Measurements from ENCODE around the gene SLC25A6. TPM values are rescaled to one million over a fixed set of nuclear protein-coding genes. Genes with fewer than 3 reads are reported as not detected.

The SLC25A6 gene
- total and polyA plus RNA-seq, 3 experiments from 2014 or later = 330 to 469 (median 341) TPM

DNA sequence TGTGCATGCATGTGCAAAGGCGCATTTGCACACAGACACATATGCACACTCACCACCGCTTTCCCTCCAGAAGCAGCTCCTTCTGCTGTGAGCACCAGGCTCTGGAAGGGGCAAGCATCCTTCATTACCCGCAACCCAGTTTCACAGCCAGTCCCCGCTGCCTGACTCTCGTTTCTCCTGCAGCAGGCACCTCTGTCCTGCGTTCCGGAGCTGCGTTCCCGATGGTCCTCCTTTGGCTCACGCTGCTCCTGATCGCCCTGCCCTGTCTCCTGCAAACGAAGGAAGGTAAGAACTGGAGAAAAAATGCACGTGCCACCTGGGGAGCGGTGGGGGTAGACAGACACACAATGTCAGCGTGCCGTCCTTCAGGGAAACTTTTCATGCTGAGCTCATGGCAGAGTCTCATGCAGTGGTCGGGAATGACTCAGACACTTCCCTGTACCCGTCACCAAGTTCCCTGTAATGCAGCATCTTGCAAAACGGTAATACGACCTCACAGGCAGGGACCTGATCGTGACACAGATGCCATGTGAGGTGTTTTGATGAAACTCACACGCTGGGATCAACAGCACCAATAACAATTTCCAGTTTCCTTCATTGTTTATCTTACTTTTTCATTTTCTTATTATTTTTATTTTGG is 50.2 kb downstream of the SLC25A6 start:
- Histone ChIP-seq H3K27me3 (ENCODE audit: insufficient read depth, low read length, poor library complexity, severe bottlenecking) (no peaks in the 10 kb centered on the region), H3K27ac (ENCODE audit: low read depth, low read length) (no peak overlapping the region), H3K4me3 (ENCODE audit: low read length) (no peak overlapping the region), H3K36me3 (ENCODE audit: insufficient read depth, low read length) (no peaks in the 10 kb centered on the region), H3K9me3 (ENCODE audit: low read length) (no peaks in the 10 kb centered on the region), H3K4me1 (ENCODE audit: insufficient read depth, low read length) (no peaks in the 10 kb centered on the region)
- Mint-ChIP-seq H3K9me3 (peaks cover 0 to 17% (median 13%) of the 10 kb centered on the region in 5 donors), H3K27me3 (peaks cover 7 to 20% of the 10 kb centered on the region in 2 donors), H3K27ac (no peak overlapping the region), H3K4me3 (no peak overlapping the region), H3K4me1 (peaks cover 5 to 6% (median 6%) of the 10 kb centered on the region in 3 donors), H3K36me3 (no peaks in the 10 kb centered on the region)
- POLR2A ChIA-PET = no interaction called here
- no peak for DNase-seq
- CTCF ChIA-PET = no interaction called here

GRCh38 chrX:1336948-1337779 is 54.7 kb downstream of the SLC25A6 start:
- H3K4me3 ChIP-seq (ENCODE audit: low read length) = peak overlapping the region; percentile 46
- H3K27me3 ChIP-seq (ENCODE audit: insufficient read depth, low read length, poor library complexity, severe bottlenecking) = no peaks in the 10 kb centered on the region
- CTCF ChIA-PET = no interaction called here
- no peak overlapping the region for H3K27ac ChIP-seq (ENCODE audit: low read depth, low read length)
- H3K4me1 ChIP-seq (ENCODE audit: insufficient read depth, low read length) = no peaks in the 10 kb centered on the region
- POLR2A ChIA-PET = no interaction called here
- no peaks in the 10 kb centered on the region for H3K36me3 Mint-ChIP-seq
- peaks cover 8 to 29% of the 10 kb centered on the region in 2 donors for H3K27me3 Mint-ChIP-seq
- no peak for DNase-seq
- no peaks in the 10 kb centered on the region for H3K36me3 ChIP-seq (ENCODE audit: insufficient read depth, low read length)
- H3K27ac Mint-ChIP-seq = peak overlapping the region in 6 of 8 donors; percentile 18 to 72 (median 42)
- peaks cover 10 to 13% (median 11%) of the 10 kb centered on the region in 3 donors for H3K4me1 Mint-ChIP-seq
- H3K9me3 Mint-ChIP-seq = peaks cover 0 to 20% (median 13%) of the 10 kb centered on the region in 5 donors
- peak overlapping the region; percentile 70 to 88 (median 85) for H3K4me3 Mint-ChIP-seq
- no peaks in the 10 kb centered on the region for H3K9me3 ChIP-seq (ENCODE audit: low read length)

DNA sequence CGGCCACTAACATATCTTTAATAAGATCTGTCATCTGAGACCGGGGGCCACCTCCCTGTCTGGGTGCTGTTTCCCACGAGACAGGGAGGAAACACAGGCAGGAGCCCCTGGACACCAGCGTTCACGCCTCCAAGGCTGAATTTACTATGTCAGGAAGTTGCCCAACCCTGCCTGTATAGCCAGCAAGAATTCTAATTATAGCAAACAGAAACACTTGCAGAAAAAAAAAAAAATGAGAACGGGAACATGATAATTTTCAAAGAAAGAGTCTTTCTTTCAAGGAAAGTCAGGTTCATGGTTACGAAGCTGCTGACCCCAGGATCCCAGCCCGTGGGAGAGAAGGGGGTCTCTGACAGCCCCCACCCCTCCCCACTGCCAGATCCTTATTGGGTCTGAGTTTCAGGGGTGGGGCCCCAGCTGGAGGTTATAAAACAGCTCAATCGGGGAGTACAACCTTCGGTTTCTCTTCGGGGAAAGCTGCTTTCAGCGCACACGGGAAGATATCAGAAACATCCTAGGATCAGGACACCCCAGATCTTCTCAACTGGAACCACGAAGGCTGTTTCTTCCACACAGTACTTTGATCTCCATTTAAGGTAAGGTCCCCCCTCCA is 55.5 kb downstream of the SLC25A6 start, which contains the start of gene IL3RA:
Gene IL3RA, plus strand, starts transcription at position 455 of the 613 bp plus-strand sequence. CDS start 4,981 bp downstream, outside the sequence.
- no peaks in the 10 kb centered on the region for H3K36me3 ChIP-seq (ENCODE audit: insufficient read depth, low read length)
- H3K4me1 ChIP-seq (ENCODE audit: insufficient read depth, low read length) = no peaks in the 10 kb centered on the region
- peaks cover 10 to 13% (median 11%) of the 10 kb centered on the region in 3 donors for H3K4me1 Mint-ChIP-seq
- POLR2A ChIA-PET = no interaction called here
- H3K27me3 Mint-ChIP-seq = peaks cover 8 to 26% of the 10 kb centered on the region in 2 donors
- peak within 1 kb of the TSS in 6 of 8 donors; percentile 18 to 74 (median 42) for H3K27ac Mint-ChIP-seq
- H3K4me3 Mint-ChIP-seq = peak within 1 kb of the TSS; percentile 70 to 88 (median 85)
- H3K27ac ChIP-seq (ENCODE audit: low read depth, low read length) = no peak within 1 kb of the TSS
- peaks cover 0 to 17% (median 13%) of the 10 kb centered on the region in 5 donors for H3K9me3 Mint-ChIP-seq
- CTCF ChIA-PET = no interaction called here
- H3K9me3 ChIP-seq (ENCODE audit: low read length) = no peaks in the 10 kb centered on the region
- H3K36me3 Mint-ChIP-seq = no peaks in the 10 kb centered on the region
- H3K27me3 ChIP-seq (ENCODE audit: insufficient read depth, low read length, poor library complexity, severe bottlenecking) = no peaks in the 10 kb centered on the region
- DNase-seq = no peak
- peak within 1 kb of the TSS; percentile 46 for H3K4me3 ChIP-seq (ENCODE audit: low read length)

Other genes with a start within 250 kb of the SLC25A6 start
- gene CRLF2, start 179.5 kb downstream of the SLC25A6 start, total RNA-seq = under 1 TPM; 0.13 to 0.22 TPM
- gene CRLF2, start 179.5 kb downstream of the SLC25A6 start, polyA plus RNA-seq = not detected
- gene CSF2RA, start 123.3 kb downstream of the SLC25A6 start, total RNA-seq = under 1 TPM; 0.42 to 0.47 TPM
- not detected for gene CSF2RA, start 123.3 kb downstream of the SLC25A6 start, polyA plus RNA-seq
- under 1 TPM; 0.42 to 0.44 TPM for gene IL3RA, start 55.3 kb downstream of the SLC25A6 start, total RNA-seq
- gene IL3RA, start 55.3 kb downstream of the SLC25A6 start, polyA plus RNA-seq = not detected
- 10 to 100 TPM; 26.1 to 26.5 TPM for gene ASMTL, start 60.8 kb upstream of the SLC25A6 start, total RNA-seq
- 47.9 TPM for gene ASMTL, start 60.8 kb upstream of the SLC25A6 start, polyA plus RNA-seq
- gene P2RY8, start 145.1 kb upstream of the SLC25A6 start, total RNA-seq = 10 to 100 TPM; 47.1 to 50.1 TPM
- 302 TPM for gene P2RY8, start 145.1 kb upstream of the SLC25A6 start, polyA plus RNA-seq
- 10 to 100 TPM; 73.0 to 74.5 TPM for gene AKAP17A, start 199.5 kb upstream of the SLC25A6 start, total RNA-seq
- 52.1 TPM for gene AKAP17A, start 199.5 kb upstream of the SLC25A6 start, polyA plus RNA-seq
- gene ASMT, start 222.9 kb upstream of the SLC25A6 start, total RNA-seq = 1 to 10 TPM; 1.9 to 2.1 TPM
- gene ASMT, start 222.9 kb upstream of the SLC25A6 start, polyA plus RNA-seq = 0.40 TPM